HepG2 (cell line): Measurements from ENCODE around the gene COL2A1. TPM values are rescaled to one million over a fixed set of nuclear protein-coding genes. Genes with fewer than 3 reads are reported as not detected.

Experiments
- ATAC-seq: fragments of 200-7000 bp; cut with Tn5 transposase; 3 replicates; pipeline ENCODE4 v1.9.1; 2020; ENCODE audit warnings: mild to moderate bottlenecking, moderate library complexity
- BruUV-seq: library from RNA; stranded (reverse); fragments of 400-500 nt; replicated peaks from 2 replicates; lab custom pipeline; 2021; lab: Mats Ljungman, UMichigan
- CTCF ChIA-PET: fragments of 300-600 bp; formaldehyde crosslinking; extraction: SDS; loops from one replicate; lab custom pipeline; 2021; ENCODE audit warnings: low total read pairs, inconsistent platforms, low intra/inter-chr PET ratio; lab: Yijun Ruan, JAX
- POLR2A ChIA-PET: fragments of 350-600 bp; sonication (Branson Sonifier 250); formaldehyde crosslinking; loops from one replicate; lab custom pipeline; 2020; ENCODE audit warnings: antibody characterized with exemption, inconsistent platforms; lab: Yijun Ruan, JAX
- DNase-seq: peaks from one replicate; pipeline ENCODE4 v3.0.0-alpha.2; 2015; ENCODE audit warnings: low spot score
- FAIRE-seq: peaks from 3 replicates; lab custom pipeline; 2011; peaks lifted over from hg19 to GRCh38; lab: Jason Lieb, UNC
- H2AFZ ChIP-seq: one replicate; pipeline ENCODE4 v1.6.1; 2011; ENCODE audit warnings: low read length, inconsistent platforms
- H3K27ac ChIP-seq: fragments of 300-600 bp; 3 replicates; pipeline ENCODE4 v1.8.0; 2011; ENCODE audit warnings: mixed run types, mild to moderate bottlenecking, mixed read lengths, low read length, inconsistent platforms; ENCODE audit not compliant: insufficient read depth; ENCODE audit errors: extremely low read length
- H3K27me3 ChIP-seq, 2 experiments: fragments of 200-600 bp in 1 of 2; 2 replicates in 1 of 2; 3 replicates in 1 of 2; pipeline versions ENCODE4 v1.6.0 to v1.8.0; 2011; ENCODE audit warnings: low read length in 2 of 2, mild to moderate bottlenecking in 2 of 2, moderate library complexity in 2 of 2, inconsistent platforms in 1 of 2; ENCODE audit not compliant: insufficient read depth in 2 of 2, control insufficient read depth in 1 of 2
- H3K36me3 ChIP-seq, 2 experiments: fragments of 200-600 bp in 1 of 2; replicated peaks in 1 of 2; 2 replicates in 1 of 2; 3 replicates in 1 of 2; pipeline versions ENCODE4 v1.5.1 to v1.8.0; 2011; ENCODE audit warnings: low read length in 2 of 2, inconsistent platforms in 1 of 2; ENCODE audit not compliant: insufficient read depth in 2 of 2, control insufficient read depth in 1 of 2
- H3K4me1 ChIP-seq: 2 replicates; pipeline ENCODE4 v1.5.1; 2012; ENCODE audit warnings: low read length, inconsistent platforms; ENCODE audit not compliant: insufficient read depth
- H3K4me2 ChIP-seq: 2 replicates; pipeline ENCODE4 v1.6.0; 2011; ENCODE audit warnings: low read depth, low read length, inconsistent platforms
- H3K4me3 ChIP-seq, 3 experiments: fragments of 200-600 bp in 1 of 3; sonication (generic), shearing (Covaris generic) in 1 of 3; replicated peaks in 1 of 3; 2 replicates each; pipeline ENCODE4 v1.5.1; 2011 to 2016; ENCODE audit warnings: low read length in 3 of 3, inconsistent platforms in 2 of 3, low read depth in 2 of 3, mild to moderate bottlenecking in 2 of 3, control low read depth in 1 of 3, mixed read lengths in 1 of 3; ENCODE audit not compliant: insufficient read depth in 1 of 3
- H3K79me2 ChIP-seq: one replicate; pipeline ENCODE4 v1.6.1; 2011; ENCODE audit warnings: low read length, inconsistent platforms; ENCODE audit not compliant: insufficient read depth
- H3K9ac ChIP-seq: 2 replicates; pipeline ENCODE4 v1.6.0; 2011; ENCODE audit warnings: mild to moderate bottlenecking, low read depth, low read length, inconsistent platforms; ENCODE audit not compliant: insufficient read depth
- H3K9me3 ChIP-seq: 2 replicates; pipeline ENCODE4 v1.5.1; 2012; ENCODE audit warnings: mild to moderate bottlenecking, low read length
- H4K20me1 ChIP-seq: 2 replicates; pipeline ENCODE4 v1.6.0; 2011; ENCODE audit warnings: inconsistent platforms, mild to moderate bottlenecking, low read length, moderate library complexity; ENCODE audit not compliant: insufficient read depth
- FOXM1 ChIP-seq: sonication (generic); formaldehyde crosslinking; IDR thresholded peaks from 2 replicates; pipeline ENCODE4 v1.5.0; 2020; ENCODE audit warnings: missing genetic modification reagents
- NONO ChIP-seq, 2 experiments: fragments of 450-650 bp in 1 of 2; sonication (generic) in 1 of 2; formaldehyde crosslinking in 1 of 2; IDR thresholded peaks in 1 of 2; conservative IDR thresholded peaks in 1 of 2; 2 replicates each; pipeline versions ENCODE4 v1.6.1 to v1.8.0; 2017 to 2022; ENCODE audit warnings: mild to moderate bottlenecking in 1 of 2, missing genetic modification reagents in 1 of 2, moderate library complexity in 1 of 2
- PAWR ChIP-seq: sonication (generic); formaldehyde crosslinking; IDR thresholded peaks from 2 replicates; pipeline ENCODE4 v1.4.0; 2020; ENCODE audit warnings: missing genetic modification reagents, mild to moderate bottlenecking, borderline replicate concordance
- POLR2AphosphoS2 ChIP-seq: IDR thresholded peaks from 2 replicates; pipeline ENCODE4 v1.6.1; 2011; ENCODE audit warnings: low read depth, low read length, improper control_type of control experiment
- POLR2G ChIP-seq: fragments of 200-400 bp; formaldehyde crosslinking; IDR thresholded peaks from 2 replicates; pipeline ENCODE4 v1.6.1; 2018; ENCODE audit warnings: mild to moderate bottlenecking, low read depth, low read length, moderate library complexity
- SP1 ChIP-seq, 2 experiments: fragments of 450-650 bp in 1 of 2; sonication (generic) in 1 of 2; formaldehyde crosslinking in 1 of 2; IDR thresholded peaks; 2 replicates each; pipeline versions ENCODE4 v1.4.0 to v1.6.1; 2016 to 2020; ENCODE audit warnings: missing genetic modification reagents in 1 of 2
- ZFP1 ChIP-seq: IDR thresholded peaks from 2 replicates; pipeline ENCODE4 v1.6.1; 2016
- ZNF737 ChIP-seq: sonication (generic); formaldehyde crosslinking; IDR thresholded peaks from 2 replicates; pipeline ENCODE4 v1.5.0; 2020; ENCODE audit warnings: missing genetic modification reagents, mild to moderate bottlenecking, borderline replicate concordance
- ZSCAN31 ChIP-seq: sonication (generic); formaldehyde crosslinking; IDR thresholded peaks from 2 replicates; pipeline ENCODE4 v1.5.0; 2020; ENCODE audit warnings: low read depth, mild to moderate bottlenecking, missing genetic modification reagents
- WGBS: methylation state at CpG from one replicate; pipeline ENCODE4 v1.1.6; 2017; ENCODE audit warnings: low lambda C conversion rate; 5-methylcytosine and 5-hydroxymethylcytosine counted together
- in situ Hi-C: cut with HindIII; loops from 2 replicates; pipeline ENCODE4 v1.10.0; 2017; ENCODE audit warnings: low pct_unique_long_range_greater_than_20kb; ENCODE audit not compliant: extremely low pct_ligation_motif_present
- intact Hi-C: fragments of 100-400 bp; cut with micrococcal nuclease; formaldehyde crosslinking; loops from one replicate; pipeline ENCODE4 v1.10.0; 2022; ENCODE audit not compliant: unreplicated experiment
- polyA plus RNA-seq, 8 experiments: library from polyadenylated mRNA; depleted of rRNA in 3 of 8; stranded (reverse) in 7 of 8; unstranded in 1 of 8; fragments of >200 nt; fragmentation: Illumina TruSeq in 4 of 8; extraction: Trizol in 4 of 8; gene quantifications; 2 replicates each; pipeline versions ENCODE4 v1.2.1 to v1.2.3, GENCODE V29; 2011 to 2016; ENCODE audit warnings: low read depth in 4 of 8, missing spikeins in 1 of 8, mixed read lengths in 1 of 8; ENCODE audit not compliant: insufficient read depth in 1 of 8
- total RNA-seq, 5 experiments: library from RNA; depleted of rRNA; stranded (reverse); fragments of >200 nt; fragmentation: Illumina TruSeq; extraction: Trizol; gene quantifications; 2 replicates each; pipeline ENCODE4 v1.2.3, GENCODE V29; 2016; ENCODE audit warnings: low read depth in 1 of 5
- TF ChIP-seq, protein P1 (sequence below): sonication (generic); formaldehyde crosslinking; IDR thresholded peaks from 2 replicates; pipeline ENCODE4 v1.4.0; 2020; ENCODE audit warnings: missing genetic modification reagents

COL2A1 gene
- total and polyA plus RNA-seq, 2 of the 13 experiments (the other 11 are each of a cell fraction or from before 2014, with no cell fraction given), result 7.4 to 38.3 TPM

DNA sequence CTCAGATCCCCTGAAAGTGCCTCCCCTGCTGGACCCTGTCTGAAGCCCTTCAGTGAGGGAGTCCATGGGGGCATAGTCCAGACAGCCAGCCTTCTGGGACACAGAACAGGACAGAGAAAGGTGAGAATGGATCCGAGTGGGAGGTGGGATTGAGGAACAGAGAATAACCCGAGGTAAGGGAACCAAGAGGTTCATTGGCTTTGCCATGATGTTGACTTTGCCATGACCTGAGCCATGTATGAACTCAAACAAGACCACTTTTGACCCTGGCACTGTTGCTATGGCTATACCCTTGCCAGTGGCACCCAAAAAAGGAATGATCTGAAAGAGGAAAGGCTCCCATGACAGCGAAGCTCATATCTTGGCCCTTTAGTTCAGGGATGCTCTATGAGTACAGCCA lies 76.9 kb downstream of the COL2A1 start:
- H3K27ac ChIP-seq, result no peak overlapping the region
- BruUV-seq, result no TSS peak
- TF ChIP-seq PAWR (CRISPR knock-in tag) (no peak), FOXM1 (CRISPR knock-in tag) (no peak), NONO (IDR thresholded peaks at IDR 0.05) (no peak), NONO (CRISPR knock-in tag; conservative IDR thresholded peaks at IDR 0.05) (no peak), ZFP1 (CRISPR knock-in tag) (no peak), ZNF737 (CRISPR knock-in tag) (no peak), SP1 (IDR thresholded peaks at IDR 0.05) (no peak), SP1 (CRISPR knock-in tag; IDR thresholded peaks at IDR 0.05) (no peak), POLR2AphosphoS2 (no peak), POLR2G (no peak), ZSCAN31 (CRISPR knock-in tag) (no peak)
- TF ChIP-seq, protein P1, sequence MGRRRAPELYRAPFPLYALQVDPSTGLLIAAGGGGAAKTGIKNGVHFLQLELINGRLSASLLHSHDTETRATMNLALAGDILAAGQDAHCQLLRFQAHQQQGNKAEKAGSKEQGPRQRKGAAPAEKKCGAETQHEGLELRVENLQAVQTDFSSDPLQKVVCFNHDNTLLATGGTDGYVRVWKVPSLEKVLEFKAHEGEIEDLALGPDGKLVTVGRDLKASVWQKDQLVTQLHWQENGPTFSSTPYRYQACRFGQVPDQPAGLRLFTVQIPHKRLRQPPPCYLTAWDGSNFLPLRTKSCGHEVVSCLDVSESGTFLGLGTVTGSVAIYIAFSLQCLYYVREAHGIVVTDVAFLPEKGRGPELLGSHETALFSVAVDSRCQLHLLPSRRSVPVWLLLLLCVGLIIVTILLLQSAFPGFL, result no peak
- TF ChIP-seq, all 625 proteins: peak for 0
- H3K4me2 ChIP-seq, result no peak overlapping the region
- H2AFZ ChIP-seq, result no peak overlapping the region
- in situ Hi-C loops, result no loop called here
- no peak for ATAC-seq
- POLR2A ChIA-PET, result no interaction called here
- H4K20me1 ChIP-seq, result no peaks in the 10 kb centered on the region
- FAIRE-seq, result no peak
- CTCF ChIA-PET, result no interaction called here
- 17% methylated on average over 3 of the region's 3 CpGs for WGBS
- H3K4me1 ChIP-seq, result no peaks in the 10 kb centered on the region
- DNase-seq, result no peak
- no peaks in the 10 kb centered on the region for H3K79me2 ChIP-seq
- no peak overlapping the region for H3K4me3 ChIP-seq
- no peaks in the 10 kb centered on the region for H3K36me3 ChIP-seq
- H3K9me3 ChIP-seq, result no peaks in the 10 kb centered on the region
- peaks cover 2 to 7% of the 10 kb centered on the region in 2 experiments; a peak in 3 of 5 replicates for H3K27me3 ChIP-seq
- no peak overlapping the region for H3K9ac ChIP-seq
- intact Hi-C loops, result no loop called here

Other genes with a start within 250 kb of the COL2A1 start
- gene RAPGEF3, start 245.6 kb downstream of the COL2A1 start, total RNA-seq (2016; rRNA removed; fragmentation: Illumina TruSeq; extraction: Trizol), result 0.07 TPM in 1 of 2 replicates, not detected in the other
- 0.07 and 0.37 TPM in 2 replicates for gene RAPGEF3, start 245.6 kb downstream of the COL2A1 start, polyA plus RNA-seq (2011; rRNA removed)
- gene SLC48A1, start 231.2 kb downstream of the COL2A1 start, total RNA-seq (2016; rRNA removed; fragmentation: Illumina TruSeq; extraction: Trizol), result 2.6 and 3.7 TPM in 2 replicates
- 2.2 and 3.1 TPM in 2 replicates for gene SLC48A1, start 231.2 kb downstream of the COL2A1 start, polyA plus RNA-seq (2011; rRNA removed)
- 3.7 and 4.6 TPM in 2 replicates for gene HDAC7, start 184.6 kb downstream of the COL2A1 start, total RNA-seq (2016; rRNA removed; fragmentation: Illumina TruSeq; extraction: Trizol)
- 8.5 and 10.8 TPM in 2 replicates for gene HDAC7, start 184.6 kb downstream of the COL2A1 start, polyA plus RNA-seq (2011; rRNA removed)
- 0.21 and 0.33 TPM in 2 replicates for gene VDR, start 99.5 kb downstream of the COL2A1 start, total RNA-seq (2016; rRNA removed; fragmentation: Illumina TruSeq; extraction: Trizol)
- gene VDR, start 99.5 kb downstream of the COL2A1 start, polyA plus RNA-seq (2011; rRNA removed), result 0.08 and 0.13 TPM in 2 replicates
- gene TMEM106C, start 40.9 kb downstream of the COL2A1 start, total RNA-seq (2016; rRNA removed; fragmentation: Illumina TruSeq; extraction: Trizol), result 132 and 134 TPM in 2 replicates
- gene TMEM106C, start 40.9 kb downstream of the COL2A1 start, polyA plus RNA-seq (2011; rRNA removed), result 191 and 192 TPM in 2 replicates
- gene SENP1, start 101.6 kb upstream of the COL2A1 start, total RNA-seq (2016; rRNA removed; fragmentation: Illumina TruSeq; extraction: Trizol), result 20.2 and 25.3 TPM in 2 replicates
- gene SENP1, start 101.6 kb upstream of the COL2A1 start, polyA plus RNA-seq (2011; rRNA removed), result 9.6 and 14.0 TPM in 2 replicates
- gene PFKM, start 114.9 kb upstream of the COL2A1 start, total RNA-seq (2016; rRNA removed; fragmentation: Illumina TruSeq; extraction: Trizol), result 1.4 and 2.4 TPM in 2 replicates
- 1.9 and 4.3 TPM in 2 replicates for gene PFKM, start 114.9 kb upstream of the COL2A1 start, polyA plus RNA-seq (2011; rRNA removed)
- gene ASB8, start 153.0 kb upstream of the COL2A1 start, total RNA-seq (2016; rRNA removed; fragmentation: Illumina TruSeq; extraction: Trizol), result 15.5 and 17.5 TPM in 2 replicates
- gene ASB8, start 153.0 kb upstream of the COL2A1 start, polyA plus RNA-seq (2011; rRNA removed), result 14.0 and 14.9 TPM in 2 replicates
- not detected in 2 replicates for gene CCDC184, start 179.2 kb upstream of the COL2A1 start, total RNA-seq (2016; rRNA removed; fragmentation: Illumina TruSeq; extraction: Trizol)
- gene CCDC184, start 179.2 kb upstream of the COL2A1 start, polyA plus RNA-seq (2011; rRNA removed), result not detected in 2 replicates
- not detected in 2 replicates for gene OR10AD1, start 198.8 kb upstream of the COL2A1 start, total RNA-seq (2016; rRNA removed; fragmentation: Illumina TruSeq; extraction: Trizol)
- gene OR10AD1, start 198.8 kb upstream of the COL2A1 start, polyA plus RNA-seq (2011; rRNA removed), result not detected in 2 replicates